Activated CD4-positive, alpha-beta T cell treated with anti-CD3 and anti-CD28 coated beads, Interleukin-10, Interleukin-2, amounts not matched to agents 100 ng/mL and 50 ng/mL, durations not matched to agents 16 hours and 8 hours (primary cell): ENCODE data around the gene MICAL3.

ENCODE experiments used
- DNase-seq: peaks from one replicate; pipeline ENCODE4 v3.0.0-alpha.2; 2020

The MICAL3 gene

DNA sequence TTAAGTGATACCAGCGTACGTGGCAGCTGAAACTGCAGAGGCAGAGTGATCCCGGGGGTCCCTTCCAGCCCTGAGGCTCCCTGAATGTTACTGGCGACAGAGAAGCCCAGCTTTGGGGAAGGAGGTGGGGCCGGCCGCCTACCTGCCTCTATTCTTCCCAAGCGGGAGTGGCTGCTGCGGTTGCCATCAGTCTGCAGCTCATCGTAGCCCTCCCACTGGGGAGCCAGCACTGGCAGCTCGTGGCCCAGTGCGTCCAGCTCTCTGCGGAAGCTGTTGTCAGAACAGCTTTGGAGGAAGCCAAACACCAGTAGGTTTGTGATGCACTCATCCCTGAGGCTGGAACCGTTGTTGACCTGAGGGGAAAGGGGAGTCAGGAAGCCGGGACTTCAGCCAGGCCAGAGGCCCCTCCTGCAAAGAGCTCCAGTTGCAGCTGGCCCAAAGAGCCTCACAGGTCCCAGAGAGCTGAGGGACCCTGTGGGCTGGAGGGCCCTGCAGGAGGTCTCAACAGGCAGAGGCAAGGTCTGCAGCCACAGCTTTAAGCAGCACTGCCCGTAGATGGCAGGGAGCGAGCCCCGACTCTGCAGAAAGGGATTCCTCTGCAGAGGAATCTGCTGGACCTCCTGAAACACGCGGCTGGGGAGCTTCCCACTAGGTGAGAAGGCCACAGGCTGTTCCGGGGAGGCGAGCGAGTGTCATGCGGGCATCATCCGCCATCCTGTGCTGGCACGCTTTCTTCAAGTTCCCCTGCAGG lies 280.5 kb downstream of the MICAL3 start:
- DNase-seq, result no peak

DNA sequence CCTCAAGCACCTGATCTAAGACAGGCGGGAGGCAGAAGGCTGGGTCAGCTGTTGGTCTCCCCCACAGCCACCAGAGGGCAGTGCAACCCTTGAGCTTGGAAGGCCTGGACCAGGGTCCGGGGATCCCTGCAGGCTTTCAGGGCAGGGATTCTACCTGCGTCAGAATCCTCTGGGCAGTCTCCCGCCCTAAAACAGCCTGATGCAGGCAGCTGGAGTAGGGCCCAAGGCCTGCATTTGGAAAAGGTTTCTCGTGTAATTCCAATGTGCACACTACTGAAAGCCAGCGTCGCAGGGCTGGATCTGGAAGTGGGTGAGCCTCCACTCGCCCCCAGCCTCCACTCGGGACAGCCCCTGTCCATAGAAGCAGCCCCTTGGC lies 281.8 kb downstream of the MICAL3 start:
- peak; percentile 79 for DNase-seq

DNA sequence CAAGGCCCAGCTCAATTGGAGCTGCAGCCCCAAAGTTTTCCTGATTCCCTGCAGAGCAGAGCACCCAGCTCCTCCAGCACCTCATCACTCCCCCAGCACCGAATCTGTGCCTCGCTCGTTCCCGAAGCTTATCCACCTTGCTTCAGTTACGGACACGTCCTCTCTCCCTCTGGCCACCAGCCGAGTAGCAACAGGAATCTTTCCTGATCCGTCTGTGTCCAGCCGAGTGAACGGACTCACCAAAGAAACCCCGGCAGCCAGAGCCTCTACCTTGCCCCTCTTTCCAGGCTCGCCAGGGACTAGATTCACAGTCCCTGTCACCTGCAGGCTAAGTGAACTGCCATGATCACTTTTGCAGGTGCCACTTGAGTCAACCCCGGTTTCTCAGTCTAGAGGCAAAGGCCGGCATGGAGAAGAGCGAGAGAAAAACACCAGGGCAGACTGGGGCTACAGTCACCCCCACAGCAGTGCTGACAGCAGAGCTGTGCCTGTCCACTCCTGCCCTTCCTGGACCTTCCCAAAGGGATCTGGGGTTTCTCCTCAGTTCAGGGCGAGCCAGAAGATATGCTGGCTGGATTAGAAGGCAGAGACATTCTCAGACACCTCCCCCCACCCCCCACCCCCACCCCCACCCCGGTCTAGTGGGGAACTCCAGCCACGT lies 282.4 kb downstream of the MICAL3 start:
- no peak for DNase-seq

DNA sequence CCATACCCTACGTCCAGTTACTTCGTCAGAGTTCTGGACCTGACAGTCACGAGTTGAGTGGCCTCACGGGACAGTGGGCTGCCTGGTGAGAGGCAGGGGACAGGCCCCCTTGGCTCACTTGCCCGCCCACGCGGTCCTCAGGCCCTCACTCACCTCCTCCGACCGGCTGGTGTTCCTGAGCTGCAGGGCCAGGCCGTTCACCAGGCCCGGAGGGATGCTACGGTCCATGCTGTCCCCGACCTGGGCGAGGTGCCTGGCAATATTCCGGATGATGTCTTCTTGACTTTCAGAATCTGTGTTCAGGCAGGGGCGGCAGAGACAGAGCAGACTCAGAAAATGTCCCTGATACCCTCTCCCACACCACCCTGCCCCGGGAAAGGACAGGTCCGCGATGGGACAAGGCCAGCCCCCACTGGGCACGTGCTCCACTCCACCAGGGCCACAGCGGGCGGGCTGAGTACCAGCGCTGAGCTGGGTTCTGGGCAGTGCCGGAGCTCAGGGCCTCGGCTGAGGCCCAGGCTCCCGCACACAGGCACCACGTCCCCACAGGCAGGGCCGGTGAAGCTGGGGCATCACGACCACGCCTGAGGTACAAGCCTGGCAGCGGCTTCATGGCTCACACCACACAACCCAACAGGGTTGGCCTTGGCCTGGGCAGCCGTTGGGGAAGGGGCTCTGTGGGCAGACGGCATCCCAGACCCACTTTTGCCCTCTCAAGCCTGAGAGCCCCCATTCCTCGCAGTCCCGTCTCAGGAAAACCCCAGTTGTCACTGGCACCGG lies 285.0 kb downstream of the MICAL3 start:
- no peak for DNase-seq

DNA sequence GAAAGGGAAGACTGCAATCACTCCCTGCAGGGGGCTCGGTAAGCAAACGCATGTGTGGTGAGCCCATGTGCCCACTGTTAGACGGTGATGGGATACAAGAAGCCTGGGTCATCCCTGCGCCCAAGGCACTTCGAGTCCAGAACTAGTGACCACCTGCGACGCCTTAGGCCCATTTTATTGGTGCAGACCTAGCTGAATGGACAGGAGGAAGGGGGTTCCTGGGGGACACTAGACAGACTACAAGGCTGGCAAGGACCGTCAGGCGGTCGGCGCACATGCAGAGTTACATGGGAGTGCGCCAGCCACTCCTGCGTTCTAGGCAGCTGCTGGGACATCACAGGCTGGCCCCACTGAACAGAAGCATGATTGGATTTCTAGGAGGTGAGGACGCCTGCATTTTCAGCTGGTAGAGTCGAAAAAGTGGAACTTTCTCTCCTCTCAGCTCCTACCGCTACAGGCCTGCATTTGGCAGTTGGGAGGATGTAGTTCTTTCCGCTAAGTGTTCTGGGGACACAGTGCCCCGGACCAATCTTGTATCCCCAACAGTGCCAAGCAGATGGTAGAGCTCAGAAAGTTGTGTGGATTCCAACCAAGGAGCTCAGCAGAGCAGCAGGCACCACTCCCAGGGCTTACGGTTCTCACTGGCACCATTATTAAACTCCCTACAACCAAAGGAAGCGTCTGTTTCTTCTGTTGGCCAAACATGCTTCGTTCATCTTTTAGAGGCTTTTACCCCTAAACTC lies 285.8 kb downstream of the MICAL3 start:
- no peak for DNase-seq
